OCI-LY3 (cell line): ENCODE results near the gene WNT6.

Source experiments
- H2AFZ ChIP-seq: fragments of 200-600, 300-600 bp; shearing (Covaris generic); 2 replicates; pipeline ENCODE4 v1.6.0; 2014; ENCODE audit warnings: antibody characterized with exemption, low read depth, low read length
- H3K27ac ChIP-seq: fragments of 200-600, 300-600 bp; sonication (generic); 2 replicates; pipeline ENCODE4 v1.5.1; 2014; ENCODE audit warnings: mild to moderate bottlenecking, low read length, moderate library complexity, mixed read lengths
- H3K27me3 ChIP-seq: fragments of 200-600, 300-600 bp; sonication (generic); 2 replicates; pipeline ENCODE4 v1.6.1; 2014; ENCODE audit warnings: low read depth, low read length, mixed read lengths
- H3K36me3 ChIP-seq: fragments of 200-600, 300-600 bp; sonication (generic); replicated peaks from 2 replicates; pipeline ENCODE3; 2014; ENCODE audit warnings: low read depth, low read length, mixed read lengths
- H3K4me1 ChIP-seq: fragments of 300-600, 200-600 bp; sonication (generic); 2 replicates; pipeline ENCODE4 v1.6.1; 2014; ENCODE audit warnings: low read length, mixed read lengths
- H3K4me2 ChIP-seq: fragments of 200-600, 300-600 bp; sonication (generic); 2 replicates; pipeline ENCODE4 v1.6.1; 2014; ENCODE audit warnings: low read length, mixed read lengths
- H3K4me3 ChIP-seq: fragments of 300-600, 200-600 bp; sonication (generic); 2 replicates; pipeline ENCODE4 v1.5.1; 2014; ENCODE audit warnings: antibody characterized with exemption, mild to moderate bottlenecking, low read length, moderate library complexity
- H3K79me2 ChIP-seq: fragments of 300-600, 200-600 bp; shearing (Covaris generic); 2 replicates; pipeline ENCODE4 v1.6.1; 2014; ENCODE audit warnings: mild to moderate bottlenecking, low read length, mixed read lengths
- H3K9ac ChIP-seq: fragments of 300-600, 200-600 bp; shearing (Covaris generic); 2 replicates; pipeline ENCODE4 v1.6.0; 2014; ENCODE audit warnings: mild to moderate bottlenecking, low read length, moderate library complexity
- H3K9me3 ChIP-seq: fragments of 200-600, 300-600 bp; shearing (Covaris generic); 2 replicates; pipeline ENCODE4 v1.6.1; 2014; ENCODE audit warnings: low read length, mixed read lengths; ENCODE audit not compliant: insufficient read depth
- H4K20me1 ChIP-seq: fragments of 200-600, 300-600 bp; sonication (generic); 2 replicates; pipeline ENCODE4 v1.6.1; 2016; ENCODE audit warnings: low read length, mixed read lengths; ENCODE audit not compliant: insufficient read depth
- CTCF ChIP-seq: fragments of 200-600, 300-600 bp; sonication (generic); IDR thresholded peaks from 2 replicates; pipeline ENCODE4 v1.5.1; 2014; ENCODE audit warnings: antibody characterized with exemption, low read length, low read depth
- EZH2phosphoT487 ChIP-seq: fragments of 200-600 bp; shearing (Covaris generic); IDR thresholded peaks from 2 replicates; pipeline ENCODE4 v1.6.1; 2018; ENCODE audit warnings: antibody characterized with exemption, mixed run types, low read depth

WNT6 gene

GRCh38 chr2:218890369-218890768 is 30.8 kb downstream of the WNT6 start:
- peak overlapping the region; percentile 24; the same call in 1 of the 2 replicates for H3K27ac ChIP-seq
- H2AFZ ChIP-seq, result no peak overlapping the region
- peaks cover 23% of the 10 kb centered on the region for H3K79me2 ChIP-seq
- H3K4me2 ChIP-seq, result no peak overlapping the region
- H3K4me3 ChIP-seq, result no peak overlapping the region
- peaks cover 47% of the 10 kb centered on the region for H3K36me3 ChIP-seq
- H4K20me1 ChIP-seq, result peaks cover 9% of the 10 kb centered on the region; the same call in 1 of the 2 replicates
- no peak overlapping the region for H3K9ac ChIP-seq
- no peaks in the 10 kb centered on the region for H3K9me3 ChIP-seq
- TF ChIP-seq EZH2phosphoT487, result no peak
- TF ChIP-seq CTCF, result no peak
- H3K27me3 ChIP-seq, result no peaks in the 10 kb centered on the region
- peaks cover 81% of the 10 kb centered on the region for H3K4me1 ChIP-seq

- H3K4me3 ChIP-seq, result peak overlapping the region; percentile 14; the same call in 1 of the 2 replicates
- peaks cover 20% of the 10 kb centered on the region for H3K79me2 ChIP-seq
- peak overlapping the region; percentile 53; the same call in 1 of the 2 replicates for H3K9ac ChIP-seq
- TF ChIP-seq EZH2phosphoT487 (no peak), CTCF (no peak)
- no peak overlapping the region for H2AFZ ChIP-seq
- H3K9me3 ChIP-seq, result no peaks in the 10 kb centered on the region
- H3K4me2 ChIP-seq, result peak overlapping the region; percentile 76
- peaks cover 44% of the 10 kb centered on the region for H3K36me3 ChIP-seq
- H3K4me1 ChIP-seq, result peaks cover 80% of the 10 kb centered on the region
- H3K27ac ChIP-seq, result peak overlapping the region; percentile 93
- no peaks in the 10 kb centered on the region for H3K27me3 ChIP-seq
- peaks cover 9% of the 10 kb centered on the region; the same call in 1 of the 2 replicates for H4K20me1 ChIP-seq
These were observed 31.9 kb downstream of the WNT6 start for GRCh38 chr2:218891275-218892135.

DNA sequence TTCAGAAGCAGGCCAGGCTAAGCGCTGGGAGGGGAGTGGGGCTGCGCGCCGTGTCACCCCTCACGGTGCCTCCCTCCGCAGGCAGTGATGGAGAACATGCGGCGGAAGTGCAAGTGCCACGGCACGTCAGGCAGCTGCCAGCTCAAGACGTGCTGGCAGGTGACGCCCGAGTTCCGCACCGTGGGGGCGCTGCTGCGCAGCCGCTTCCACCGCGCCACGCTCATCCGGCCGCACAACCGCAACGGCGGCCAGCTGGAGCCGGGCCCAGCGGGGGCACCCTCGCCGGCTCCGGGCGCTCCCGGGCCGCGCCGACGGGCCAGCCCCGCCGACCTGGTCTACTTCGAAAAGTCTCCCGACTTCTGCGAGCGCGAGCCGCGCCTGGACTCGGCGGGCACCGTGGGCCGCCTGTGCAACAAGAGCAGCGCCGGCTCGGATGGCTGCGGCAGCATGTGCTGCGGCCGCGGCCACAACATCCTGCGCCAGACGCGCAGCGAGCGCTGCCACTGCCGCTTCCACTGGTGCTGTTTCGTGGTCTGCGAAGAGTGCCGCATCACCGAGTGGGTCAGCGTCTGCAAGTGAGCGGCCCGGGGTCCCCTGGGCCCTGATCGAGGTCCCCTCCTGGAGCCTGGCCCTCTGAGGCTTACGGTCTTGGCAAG is 33.2 kb downstream of the WNT6 start:
- Histone ChIP-seq H4K20me1 (peaks cover 8% of the 10 kb centered on the region; the same call in 1 of the 2 replicates), H3K4me1 (peaks cover 78% of the 10 kb centered on the region), H3K27me3 (no peaks in the 10 kb centered on the region), H3K27ac (peak overlapping the region; percentile 93), H3K79me2 (peaks cover 8% of the 10 kb centered on the region), H3K4me3 (peak overlapping the region; percentile 71), H3K9me3 (no peaks in the 10 kb centered on the region), H3K36me3 (peaks cover 33% of the 10 kb centered on the region), H2AFZ (no peak overlapping the region), H3K9ac (peak overlapping the region; percentile 78), H3K4me2 (peak overlapping the region; percentile 76)
- no peak for TF ChIP-seq EZH2phosphoT487
- TF ChIP-seq CTCF, result peak; percentile 21
